ENCODE data around the gene PCBP2. TPM values are rescaled to one million over a fixed set of nuclear protein-coding genes. Genes with fewer than 3 reads are reported as not detected.

The PCBP2 gene
- total RNA-seq, 1 donor from 2014 or later, result 1,170 TPM

GRCh38 chr12:53515291-53515680 is 63.4 kb downstream of the PCBP2 start:
- H3K36me3 Mint-ChIP-seq (ENCODE audit: unreplicated experiment), result peaks cover 4% of the 10 kb centered on the region
- H3K9me3 Mint-ChIP-seq (ENCODE audit: unreplicated experiment), result peaks cover 4% of the 10 kb centered on the region
- H3K4me3 Mint-ChIP-seq (ENCODE audit: unreplicated experiment), result peak overlapping the region; percentile 9
- peaks cover 5% of the 10 kb centered on the region for H3K27me3 Mint-ChIP-seq (ENCODE audit: unreplicated experiment)
- DNase-seq, result no peak
- peak overlapping the region; percentile 90 for H3K27ac Mint-ChIP-seq (ENCODE audit: unreplicated experiment)
- TF ChIP-seq CTCF (IDR thresholded peaks at IDR 0.05; ENCODE audit: partially characterized antibody, unreplicated experiment), result no peak
- peaks cover 19% of the 10 kb centered on the region for H3K4me1 Mint-ChIP-seq (ENCODE audit: low read depth, unreplicated experiment)

GRCh38 chr12:53516758-53517455 is 65.0 kb downstream of the PCBP2 start:
- TF ChIP-seq CTCF (IDR thresholded peaks at IDR 0.05; ENCODE audit: partially characterized antibody, unreplicated experiment), result no peak
- Mint-ChIP-seq H3K9me3 (ENCODE audit: unreplicated experiment) (peaks cover 3% of the 10 kb centered on the region), H3K36me3 (ENCODE audit: unreplicated experiment) (peaks cover 9% of the 10 kb centered on the region), H3K4me1 (ENCODE audit: low read depth, unreplicated experiment) (peaks cover 17% of the 10 kb centered on the region), H3K27me3 (ENCODE audit: unreplicated experiment) (peaks cover 10% of the 10 kb centered on the region), H3K27ac (ENCODE audit: unreplicated experiment) (no peak overlapping the region), H3K4me3 (ENCODE audit: unreplicated experiment) (no peak overlapping the region)
- no peak for DNase-seq

- no peak overlapping the region for H3K4me3 Mint-ChIP-seq (ENCODE audit: unreplicated experiment)
- H3K27me3 Mint-ChIP-seq (ENCODE audit: unreplicated experiment), result peaks cover 10% of the 10 kb centered on the region
- no peak overlapping the region for H3K27ac Mint-ChIP-seq (ENCODE audit: unreplicated experiment)
- no peak for DNase-seq
- peaks cover 17% of the 10 kb centered on the region for H3K4me1 Mint-ChIP-seq (ENCODE audit: low read depth, unreplicated experiment)
- H3K36me3 Mint-ChIP-seq (ENCODE audit: unreplicated experiment), result peaks cover 9% of the 10 kb centered on the region
- peaks cover 3% of the 10 kb centered on the region for H3K9me3 Mint-ChIP-seq (ENCODE audit: unreplicated experiment)
- TF ChIP-seq CTCF (IDR thresholded peaks at IDR 0.05; ENCODE audit: partially characterized antibody, unreplicated experiment), result no peak
Measured at GRCh38 chr12:53518381-53518780, 66.5 kb downstream of the PCBP2 start.

- H3K27me3 Mint-ChIP-seq (ENCODE audit: unreplicated experiment), result peaks cover 6% of the 10 kb centered on the region
- no peak for TF ChIP-seq CTCF (IDR thresholded peaks at IDR 0.05; ENCODE audit: partially characterized antibody, unreplicated experiment)
- peaks cover 5% of the 10 kb centered on the region for H3K36me3 Mint-ChIP-seq (ENCODE audit: unreplicated experiment)
- H3K9me3 Mint-ChIP-seq (ENCODE audit: unreplicated experiment), result peaks cover 2% of the 10 kb centered on the region
- no peaks in the 10 kb centered on the region for H3K4me1 Mint-ChIP-seq (ENCODE audit: low read depth, unreplicated experiment)
- no peak overlapping the region for H3K27ac Mint-ChIP-seq (ENCODE audit: unreplicated experiment)
- H3K4me3 Mint-ChIP-seq (ENCODE audit: unreplicated experiment), result no peak overlapping the region
- no peak for DNase-seq
Measured at GRCh38 chr12:53523131-53523530, 71.2 kb downstream of the PCBP2 start.

GRCh38 chr12:53524476-53524875 is 72.6 kb downstream of the PCBP2 start:
- no peaks in the 10 kb centered on the region for H3K4me1 Mint-ChIP-seq (ENCODE audit: low read depth, unreplicated experiment)
- DNase-seq, result no peak
- H3K27ac Mint-ChIP-seq (ENCODE audit: unreplicated experiment), result no peak overlapping the region
- peaks cover 7% of the 10 kb centered on the region for H3K27me3 Mint-ChIP-seq (ENCODE audit: unreplicated experiment)
- peaks cover 2% of the 10 kb centered on the region for H3K9me3 Mint-ChIP-seq (ENCODE audit: unreplicated experiment)
- peaks cover 5% of the 10 kb centered on the region for H3K36me3 Mint-ChIP-seq (ENCODE audit: unreplicated experiment)
- no peak overlapping the region for H3K4me3 Mint-ChIP-seq (ENCODE audit: unreplicated experiment)
- no peak for TF ChIP-seq CTCF (IDR thresholded peaks at IDR 0.05; ENCODE audit: partially characterized antibody, unreplicated experiment)

Data from glutamatergic neuron (in vitro differentiated cells).